GM10248 (cell line): ENCODE measurements around the gene DTNB.

Source experiments
- CTCF ChIA-PET: fragments of 300-600 bp; sonication (Branson Sonifier 250); formaldehyde crosslinking; extraction: SDS; loops from one replicate; lab custom pipeline; 2021; ENCODE audit warnings: antibody characterized with exemption; lab: Yijun Ruan, JAX
- POLR2A ChIA-PET: fragments of 350-650 bp; sonication (Branson Sonifier 250); formaldehyde crosslinking; extraction: SDS; loops from one replicate; lab custom pipeline; 2020; ENCODE audit warnings: antibody characterized with exemption; lab: Yijun Ruan, JAX
- DNase-seq: peaks from one replicate; pipeline ENCODE4 v3.0.0; 2012; ENCODE audit errors: extremely low spot score
- CTCF ChIP-seq: IDR thresholded peaks from 2 replicates; pipeline ENCODE4 v1.5.1; 2012; ENCODE audit warnings: mild to moderate bottlenecking, low read depth; ENCODE audit errors: extremely low read depth, missing control alignments, control extremely low read depth

DTNB gene

GRCh38 chr2:25594991-25595390 lies 78.4 kb downstream of the DTNB start:
- POLR2A ChIA-PET: no interaction called here
- CTCF ChIA-PET: no interaction called here
- no peak for DNase-seq
- no peak for TF ChIP-seq CTCF

DNA sequence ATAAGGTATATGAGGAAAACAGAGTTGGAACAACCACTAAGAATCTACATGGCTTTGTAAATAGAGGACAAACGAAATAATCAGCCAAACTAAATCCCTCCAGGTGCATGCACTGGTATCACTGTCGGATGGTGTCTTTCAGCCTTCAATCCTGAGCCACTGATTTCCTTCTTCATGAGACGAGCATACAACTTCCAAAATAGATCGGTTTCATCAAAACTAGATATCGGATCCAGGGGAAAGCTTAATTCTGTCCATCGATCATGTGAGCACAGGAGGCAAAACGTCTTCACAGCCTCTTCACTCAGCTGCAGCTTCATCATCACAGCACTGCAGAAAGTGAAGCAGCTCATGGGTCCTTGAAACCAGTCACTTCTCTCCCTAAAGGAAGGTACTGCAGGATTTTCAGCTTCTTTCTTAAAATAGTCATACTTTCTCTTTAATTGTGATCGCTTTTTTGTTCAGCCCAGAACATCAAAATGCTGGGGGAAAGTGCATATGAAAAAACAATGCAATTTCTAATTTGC lies 80.5 kb downstream of the DTNB start:
- ChIA-PET CTCF (interaction anchor here (0.9 to 2.1 kb wide), 4 partner anchors 15 to 56 kb away, joined by 3 to 7 read pairs (median 4); no protein-coding TSS in a partner anchor), POLR2A (no interaction called here)
- no peak for TF ChIP-seq CTCF
- DNase-seq: no peak

- TF ChIP-seq CTCF: no peak
- POLR2A ChIA-PET: no interaction called here
- DNase-seq: no peak
- CTCF ChIA-PET: interaction anchor here (0.9 to 1.9 kb wide), 6 partner anchors 7 to 260 kb away, joined by 3 to 6 read pairs (median 3); no protein-coding TSS in a partner anchor
Measured at GRCh38 chr2:25590921-25591505, 82.4 kb downstream of the DTNB start.

DNA sequence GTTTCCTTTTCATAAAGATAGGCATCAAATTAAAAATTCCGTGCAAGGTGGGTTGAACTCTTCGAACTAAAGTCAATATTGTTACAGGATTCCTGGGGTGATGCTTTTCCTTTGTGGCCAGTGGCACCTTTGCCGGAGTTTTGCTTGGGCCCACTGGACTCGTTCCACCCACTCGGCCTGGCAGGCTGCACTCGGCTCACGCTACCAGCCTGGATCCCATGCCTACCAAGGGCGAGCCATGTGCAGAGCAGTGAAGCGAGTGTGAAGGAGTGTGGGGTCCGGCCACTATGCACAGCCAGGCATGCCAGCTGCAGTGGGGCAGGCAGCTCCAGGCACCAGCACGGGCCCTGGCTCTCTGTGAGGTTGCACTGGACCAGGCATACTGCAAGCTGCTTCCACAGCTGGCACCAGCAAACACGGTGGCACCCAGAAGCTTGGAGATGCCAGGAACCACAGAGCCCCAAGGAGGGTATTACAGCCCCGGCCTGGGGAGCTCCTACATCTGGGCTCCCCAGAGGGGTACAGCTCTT lies 83.6 kb downstream of the DTNB start:
- TF ChIP-seq CTCF: no peak
- ChIA-PET POLR2A (no interaction called here), CTCF (interaction anchor here (0.8 to 1.9 kb wide), 8 partner anchors 9 to 262 kb away, joined by 3 to 6 read pairs (median 4); no protein-coding TSS in a partner anchor)
- no peak for DNase-seq

DNA sequence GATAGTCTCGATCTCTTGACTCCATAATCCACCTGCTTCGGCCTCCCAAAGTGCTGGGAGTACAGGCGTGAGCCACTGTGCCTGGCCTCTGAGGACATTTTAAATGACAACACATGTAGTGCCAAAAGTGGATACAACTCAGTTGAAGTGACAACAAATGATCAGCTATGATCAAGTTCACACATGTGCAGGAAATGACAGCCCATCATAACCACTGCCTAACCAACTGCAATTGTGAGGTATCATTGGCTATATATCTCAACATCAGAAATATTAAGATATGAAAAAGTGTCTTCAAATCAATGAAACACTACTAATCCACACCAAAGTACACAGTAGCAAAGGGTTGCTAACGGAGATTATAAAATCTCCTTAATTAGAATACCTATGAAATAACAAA lies 84.8 kb downstream of the DTNB start:
- no peak for TF ChIP-seq CTCF
- DNase-seq: no peak
- CTCF ChIA-PET: interaction anchor here (1.0 kb wide), 1 partner anchor 30 kb away, joined by 3 read pairs; no protein-coding TSS in a partner anchor
- POLR2A ChIA-PET: no interaction called here

DNA sequence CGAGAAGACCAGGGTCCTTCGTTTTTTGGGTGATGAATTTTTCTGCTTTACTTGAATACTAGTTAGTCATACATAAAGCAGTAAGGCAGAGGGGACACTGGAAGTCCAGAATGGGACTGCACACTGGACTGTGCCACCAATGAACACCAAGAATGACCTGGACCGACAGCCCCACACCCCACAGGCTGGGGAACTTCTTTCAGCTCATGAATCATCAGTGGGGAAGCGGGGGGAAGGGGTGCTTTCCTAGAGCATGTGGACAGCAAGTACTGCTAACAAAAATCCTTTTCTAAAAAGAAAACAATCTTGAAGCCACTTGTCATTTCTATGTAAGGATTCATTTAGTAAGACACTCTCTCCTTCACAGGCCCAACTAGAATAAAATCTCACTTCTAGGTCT lies 86.0 kb downstream of the DTNB start:
- CTCF ChIA-PET: interaction anchor here (1.0 kb wide), 1 partner anchor 225 kb away, joined by 3 read pairs; no protein-coding TSS in a partner anchor
- DNase-seq: peak; percentile 31
- POLR2A ChIA-PET: no interaction called here

More for the DNA sequence above, 86.0 kb downstream of the DTNB start:
- no peak for TF ChIP-seq CTCF
